ENCODE data around the gene DAPK1.

DAPK1 gene

DNA sequence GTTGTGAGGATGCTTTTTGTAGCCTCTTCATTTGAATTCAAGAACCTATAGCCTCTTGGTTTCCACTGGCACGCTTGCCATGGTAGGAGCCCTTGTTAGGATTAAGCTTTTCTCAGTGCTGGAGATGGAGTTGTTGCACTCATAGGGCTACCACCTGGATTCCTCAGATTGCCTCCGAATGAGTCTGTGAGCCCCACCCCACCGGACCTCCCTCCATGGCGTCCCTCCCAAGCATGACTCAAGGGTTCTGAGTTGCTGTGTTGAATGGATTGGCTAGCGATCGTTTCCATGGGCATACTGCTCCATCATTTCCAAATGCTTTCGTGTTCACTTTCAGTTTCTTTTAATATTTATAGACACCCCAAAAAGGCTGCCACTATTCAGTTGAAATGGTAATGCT is 69.9 kb downstream of the DAPK1 start:
- TF ChIP-seq FOXM1 (IDR thresholded peaks at IDR 0.05; ENCODE audit: borderline replicate concordance, low read depth) (no peak), MAX (IDR thresholded peaks at IDR 0.05) (no peak), NFIC (IDR thresholded peaks at IDR 0.05) (no peak), EGR1 (IDR thresholded peaks at IDR 0.05) (no peak)

- TF ChIP-seq ZBTB7A (IDR thresholded peaks at IDR 0.05; ENCODE audit: low read depth): no peak
- TF ChIP-seq RAD21 (IDR thresholded peaks at IDR 0.05; ENCODE audit: low read depth): no peak
- no peak for TF ChIP-seq CEBPB (IDR thresholded peaks at IDR 0.05)
- no peak for TF ChIP-seq TEAD4 (IDR thresholded peaks at IDR 0.05)
- no peak for TF ChIP-seq YY1 (IDR thresholded peaks at IDR 0.05; ENCODE audit: low read depth)
- no peak for TF ChIP-seq TAF1 (IDR thresholded peaks at IDR 0.05; ENCODE audit: low read depth)
- TF ChIP-seq MAX (IDR thresholded peaks at IDR 0.05): no peak
- no peak for TF ChIP-seq TCF12 (IDR thresholded peaks at IDR 0.05; ENCODE audit: low read depth)
- TF ChIP-seq, protein P1, sequence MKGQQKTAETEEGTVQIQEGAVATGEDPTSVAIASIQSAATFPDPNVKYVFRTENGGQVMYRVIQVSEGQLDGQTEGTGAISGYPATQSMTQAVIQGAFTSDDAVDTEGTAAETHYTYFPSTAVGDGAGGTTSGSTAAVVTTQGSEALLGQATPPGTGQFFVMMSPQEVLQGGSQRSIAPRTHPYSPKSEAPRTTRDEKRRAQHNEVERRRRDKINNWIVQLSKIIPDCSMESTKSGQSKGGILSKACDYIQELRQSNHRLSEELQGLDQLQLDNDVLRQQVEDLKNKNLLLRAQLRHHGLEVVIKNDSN (IDR thresholded peaks at IDR 0.05): no peak
- TF ChIP-seq REST (IDR thresholded peaks at IDR 0.05; ENCODE audit: low read depth): no peak
- TF ChIP-seq NFIC (IDR thresholded peaks at IDR 0.05): no peak
- no peak for TF ChIP-seq CREB1 (IDR thresholded peaks at IDR 0.05; ENCODE audit: low read depth)
- no peak for TF ChIP-seq EP300 (IDR thresholded peaks at IDR 0.05; ENCODE audit: borderline replicate concordance)
- no peak for TF ChIP-seq FOXM1 (IDR thresholded peaks at IDR 0.05; ENCODE audit: borderline replicate concordance, low read depth)
- no peak for TF ChIP-seq EGR1 (IDR thresholded peaks at IDR 0.05)
These were observed 70.3 kb downstream of the DAPK1 start for GRCh38 chr9:87567983-87568382.

DNA sequence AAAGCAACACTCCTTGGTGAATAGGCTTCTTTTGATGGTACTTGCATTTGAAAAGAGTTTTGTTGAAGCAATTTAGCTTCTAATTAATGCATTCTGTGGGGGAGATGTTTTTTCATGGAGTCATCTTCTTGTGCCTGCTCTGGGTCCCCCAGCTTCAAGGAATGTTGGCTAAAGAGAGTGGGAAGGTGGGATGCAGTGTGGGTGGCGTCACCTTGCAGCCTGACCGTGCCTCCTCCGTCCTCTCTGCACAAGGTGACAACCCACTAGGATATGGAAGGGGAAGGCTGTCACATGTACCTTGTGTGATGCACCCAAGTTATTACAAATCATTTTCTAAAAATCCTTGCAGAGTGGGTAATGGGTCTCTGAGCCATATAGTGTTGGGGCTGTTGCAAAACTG is 70.7 kb downstream of the DAPK1 start:
- TF ChIP-seq NFIC (IDR thresholded peaks at IDR 0.05) (no peak), YY1 (IDR thresholded peaks at IDR 0.05; ENCODE audit: low read depth) (no peak), REST (IDR thresholded peaks at IDR 0.05; ENCODE audit: low read depth) (no peak), ZBTB7A (IDR thresholded peaks at IDR 0.05; ENCODE audit: low read depth) (no peak), EGR1 (IDR thresholded peaks at IDR 0.05) (no peak), CEBPB (IDR thresholded peaks at IDR 0.05) (no peak), EP300 (IDR thresholded peaks at IDR 0.05; ENCODE audit: borderline replicate concordance) (no peak), FOXM1 (IDR thresholded peaks at IDR 0.05; ENCODE audit: borderline replicate concordance, low read depth) (no peak), TCF12 (IDR thresholded peaks at IDR 0.05; ENCODE audit: low read depth) (no peak), TEAD4 (IDR thresholded peaks at IDR 0.05) (no peak)

- no peak for TF ChIP-seq TCF12 (IDR thresholded peaks at IDR 0.05; ENCODE audit: low read depth)
- TF ChIP-seq MAX (IDR thresholded peaks at IDR 0.05): no peak
- no peak for TF ChIP-seq NFIC (IDR thresholded peaks at IDR 0.05)
- TF ChIP-seq TAF1 (IDR thresholded peaks at IDR 0.05; ENCODE audit: low read depth): no peak
- TF ChIP-seq YY1 (IDR thresholded peaks at IDR 0.05; ENCODE audit: low read depth): no peak
- no peak for TF ChIP-seq CEBPB (IDR thresholded peaks at IDR 0.05)
- TF ChIP-seq, protein P1 (IDR thresholded peaks at IDR 0.05): no peak
- TF ChIP-seq TEAD4 (IDR thresholded peaks at IDR 0.05): no peak
- TF ChIP-seq CREB1 (IDR thresholded peaks at IDR 0.05; ENCODE audit: low read depth): no peak
- no peak for TF ChIP-seq EP300 (IDR thresholded peaks at IDR 0.05; ENCODE audit: borderline replicate concordance)
- TF ChIP-seq RAD21 (IDR thresholded peaks at IDR 0.05; ENCODE audit: low read depth): no peak
- TF ChIP-seq FOXM1 (IDR thresholded peaks at IDR 0.05; ENCODE audit: borderline replicate concordance, low read depth): no peak
These were observed 71.4 kb downstream of the DAPK1 start for GRCh38 chr9:87569008-87569509.

DNA sequence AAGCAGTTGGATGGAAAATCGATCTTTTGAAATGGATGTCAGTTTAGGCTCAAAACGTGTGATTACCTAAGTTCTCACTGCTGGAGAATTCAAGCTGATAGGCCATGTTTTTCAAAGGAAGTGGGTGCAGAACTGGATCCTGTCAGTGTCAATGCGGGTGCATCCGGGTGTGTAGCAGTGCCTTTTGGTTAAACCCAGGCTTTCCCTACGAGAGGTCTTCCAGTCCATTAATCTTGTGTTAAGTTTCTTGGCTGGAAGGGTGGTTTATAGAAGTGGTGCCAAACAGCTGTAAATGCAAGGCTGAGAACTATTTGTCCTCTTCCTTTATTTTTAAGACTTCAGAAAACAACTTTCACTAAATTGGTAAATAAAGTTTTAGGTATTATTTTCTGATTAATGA is 71.9 kb downstream of the DAPK1 start:
- no peak for TF ChIP-seq TCF12 (IDR thresholded peaks at IDR 0.05; ENCODE audit: low read depth)
- no peak for TF ChIP-seq CREB1 (IDR thresholded peaks at IDR 0.05; ENCODE audit: low read depth)
- TF ChIP-seq REST (IDR thresholded peaks at IDR 0.05; ENCODE audit: low read depth): no peak
- TF ChIP-seq YY1 (IDR thresholded peaks at IDR 0.05; ENCODE audit: low read depth): no peak
- TF ChIP-seq MAX (IDR thresholded peaks at IDR 0.05): no peak
- TF ChIP-seq EP300 (IDR thresholded peaks at IDR 0.05; ENCODE audit: borderline replicate concordance): no peak
- TF ChIP-seq, protein P1 (IDR thresholded peaks at IDR 0.05): no peak
- TF ChIP-seq TAF1 (IDR thresholded peaks at IDR 0.05; ENCODE audit: low read depth): no peak
- no peak for TF ChIP-seq TEAD4 (IDR thresholded peaks at IDR 0.05)
- no peak for TF ChIP-seq NFIC (IDR thresholded peaks at IDR 0.05)
- no peak for TF ChIP-seq CEBPB (IDR thresholded peaks at IDR 0.05)
- no peak for TF ChIP-seq RAD21 (IDR thresholded peaks at IDR 0.05; ENCODE audit: low read depth)
- TF ChIP-seq FOXM1 (IDR thresholded peaks at IDR 0.05; ENCODE audit: borderline replicate concordance, low read depth): no peak
- TF ChIP-seq EGR1 (IDR thresholded peaks at IDR 0.05): no peak
- TF ChIP-seq ZBTB7A (IDR thresholded peaks at IDR 0.05; ENCODE audit: low read depth): no peak

All from Ishikawa (cell line).